BLaER1 treated with 17β-estradiol and CSF1 and Interleukin-3, amounts not matched to agents 10 nM and 100 nM (cell line): ENCODE data around the gene IPPK.

Source experiments
- H3K27ac ChIP-seq, 11 experiments: shearing (Covaris generic); formaldehyde crosslinking; 2 replicates each; pipeline ENCODE4 v1.8.1; 2022
- H3K27me3 ChIP-seq, 11 experiments: shearing (Covaris generic); formaldehyde crosslinking; 2 replicates each; pipeline ENCODE4 v1.8.1; 2022
- H3K36me3 ChIP-seq, 11 experiments: shearing (Covaris generic); formaldehyde crosslinking; 2 replicates each; pipeline ENCODE4 v1.8.1; 2022
- H3K4me1 ChIP-seq, 10 experiments: shearing (Covaris generic); formaldehyde crosslinking; 2 replicates each; pipeline ENCODE4 v1.8.1; 2022
- H3K4me2 ChIP-seq, 11 experiments: shearing (Covaris generic); formaldehyde crosslinking; 2 replicates each; pipeline ENCODE4 v1.8.1; 2022
- H3K4me3 ChIP-seq, 10 experiments: shearing (Covaris generic); formaldehyde crosslinking; 2 replicates each; pipeline ENCODE4 v1.8.1; 2022
- H3K9ac ChIP-seq, 11 experiments: shearing (Covaris generic); formaldehyde crosslinking; 2 replicates each; pipeline ENCODE4 v1.8.1; 2022
- H3K9me3 ChIP-seq, 11 experiments: shearing (Covaris generic); formaldehyde crosslinking; replicated peaks in 1 of 11; 2 replicates each; pipeline ENCODE4 v1.8.1; 2022
- H4K20me1 ChIP-seq, 11 experiments: shearing (Covaris generic); formaldehyde crosslinking; 2 replicates each; pipeline ENCODE4 v1.8.1; 2022
- Cebpa-rat ChIP-seq, 11 experiments: shearing (Covaris generic); IDR thresholded peaks; 2 replicates each; pipeline ENCODE4 v1.8.1; 2022

The IPPK gene

GRCh38 chr9:92620845-92621244 is 49.1 kb downstream of the IPPK start:
- Histone ChIP-seq H3K9ac (no peak overlapping the region), H3K36me3 (peaks cover 70 to 98% (median 84%) of the 10 kb centered on the region in 11 experiments), H3K27me3 (no peaks in the 10 kb centered on the region), H3K4me2 (no peak overlapping the region), H3K27ac (no peak overlapping the region), H3K9me3 (0 out of 22 replicates have a peak, but pooled peaks cover 0 to under 1% (median 0%) of the 10 kb centered on the region in 11 experiments), H4K20me1 (peaks cover 0 to 5% (median 0%) of the 10 kb centered on the region in 11 experiments; a peak in 1 of 22 replicates), H3K4me3 (no peak overlapping the region), H3K4me1 (peaks cover 0 to 6% (median 0%) of the 10 kb centered on the region in 10 experiments; a peak in 3 of 20 replicates)
- TF ChIP-seq Cebpa-rat (IDR thresholded peaks at IDR 0.05): no peak

- no peak for TF ChIP-seq Cebpa-rat (IDR thresholded peaks at IDR 0.05)
- H3K36me3 ChIP-seq: peaks cover 73 to 98% (median 84%) of the 10 kb centered on the region in 11 experiments
- peaks cover 0 to 5% (median 0%) of the 10 kb centered on the region in 11 experiments; a peak in 1 of 22 replicates for H4K20me1 ChIP-seq
- H3K4me1 ChIP-seq: peaks cover 0 to 8% (median 0%) of the 10 kb centered on the region in 10 experiments; a peak in 3 of 20 replicates
- no peak overlapping the region for H3K4me3 ChIP-seq
- H3K9me3 ChIP-seq: no peaks in the 10 kb centered on the region
- no peak overlapping the region for H3K9ac ChIP-seq
- no peak overlapping the region for H3K4me2 ChIP-seq
- no peak overlapping the region for H3K27ac ChIP-seq
- H3K27me3 ChIP-seq: no peaks in the 10 kb centered on the region
Observed at GRCh38 chr9:92619601-92620300, 50.2 kb downstream of the IPPK start.

GRCh38 chr9:92618633-92619225 is 51.2 kb downstream of the IPPK start:
- Histone ChIP-seq H3K36me3 (peaks cover 73 to 98% (median 83%) of the 10 kb centered on the region in 11 experiments), H4K20me1 (peaks cover 0 to 5% (median 0%) of the 10 kb centered on the region in 11 experiments; a peak in 1 of 22 replicates), H3K9me3 (no peaks in the 10 kb centered on the region), H3K4me2 (no peak overlapping the region), H3K27ac (no peak overlapping the region), H3K27me3 (no peaks in the 10 kb centered on the region), H3K4me3 (no peak overlapping the region), H3K9ac (no peak overlapping the region), H3K4me1 (peaks cover 0 to 8% (median 0%) of the 10 kb centered on the region in 10 experiments; a peak in 3 of 20 replicates)
- TF ChIP-seq Cebpa-rat (IDR thresholded peaks at IDR 0.05): no peak

GRCh38 chr9:92617951-92618510 is 51.9 kb downstream of the IPPK start:
- Histone ChIP-seq H3K4me2 (no peak overlapping the region), H3K9ac (no peak overlapping the region), H3K36me3 (peaks cover 77 to 98% (median 85%) of the 10 kb centered on the region in 11 experiments)

GRCh38 chr9:92617195-92617813 is 52.6 kb downstream of the IPPK start:
- H3K27me3 ChIP-seq: no peaks in the 10 kb centered on the region
- H3K9me3 ChIP-seq: no peaks in the 10 kb centered on the region
- H3K9ac ChIP-seq: no peak overlapping the region
- no peak overlapping the region for H3K27ac ChIP-seq
- no peak for TF ChIP-seq Cebpa-rat (IDR thresholded peaks at IDR 0.05)
- H3K4me2 ChIP-seq: no peak overlapping the region
- H3K4me3 ChIP-seq: no peak overlapping the region
- H3K4me1 ChIP-seq: peaks cover 0 to 8% (median 0%) of the 10 kb centered on the region in 10 experiments; a peak in 3 of 20 replicates
- H4K20me1 ChIP-seq: peaks cover 0 to 5% (median 0%) of the 10 kb centered on the region in 11 experiments; a peak in 1 of 22 replicates
- peaks cover 85 to 98% (median 92%) of the 10 kb centered on the region in 11 experiments for H3K36me3 ChIP-seq

More at GRCh38 chr9:92617951-92618510, 51.9 kb downstream of the IPPK start:
- H4K20me1 ChIP-seq: peaks cover 0 to 5% (median 0%) of the 10 kb centered on the region in 11 experiments; a peak in 1 of 22 replicates
- no peak overlapping the region for H3K27ac ChIP-seq
- no peaks in the 10 kb centered on the region for H3K9me3 ChIP-seq
- no peak for TF ChIP-seq Cebpa-rat (IDR thresholded peaks at IDR 0.05)
- no peaks in the 10 kb centered on the region for H3K27me3 ChIP-seq
- peaks cover 0 to 8% (median 0%) of the 10 kb centered on the region in 10 experiments; a peak in 3 of 20 replicates for H3K4me1 ChIP-seq
- H3K4me3 ChIP-seq: no peak overlapping the region

GRCh38 chr9:92616655-92617111 is 53.2 kb downstream of the IPPK start:
- Histone ChIP-seq H3K4me1 (peaks cover 0 to 8% (median 0%) of the 10 kb centered on the region in 10 experiments; a peak in 3 of 20 replicates), H3K4me3 (no peak overlapping the region), H3K27me3 (no peaks in the 10 kb centered on the region), H3K36me3 (peaks cover 91 to 98% (median 96%) of the 10 kb centered on the region in 11 experiments), H3K4me2 (no peak overlapping the region), H4K20me1 (peaks cover 0 to 5% (median 0%) of the 10 kb centered on the region in 11 experiments; a peak in 2 of 22 replicates), H3K9ac (no peak overlapping the region), H3K27ac (no peak overlapping the region), H3K9me3 (no peaks in the 10 kb centered on the region)
- no peak for TF ChIP-seq Cebpa-rat (IDR thresholded peaks at IDR 0.05)

GRCh38 chr9:92616199-92616641 is 53.7 kb downstream of the IPPK start:
- no peak overlapping the region for H3K4me3 ChIP-seq
- H3K27me3 ChIP-seq: no peaks in the 10 kb centered on the region
- H3K9me3 ChIP-seq: no peaks in the 10 kb centered on the region
- peak overlapping the region in 1 of 11 experiments; percentile 7; a peak in 1 of 22 replicates for H3K4me2 ChIP-seq
- peaks cover 94 to 98% (median 97%) of the 10 kb centered on the region in 11 experiments for H3K36me3 ChIP-seq
- peaks cover 0 to 8% (median 0%) of the 10 kb centered on the region in 10 experiments; a peak in 3 of 20 replicates for H3K4me1 ChIP-seq
- H4K20me1 ChIP-seq: peaks cover 0 to 5% (median 0%) of the 10 kb centered on the region in 11 experiments; a peak in 2 of 22 replicates
- H3K27ac ChIP-seq: no peak overlapping the region
- TF ChIP-seq Cebpa-rat (IDR thresholded peaks at IDR 0.05): no peak
- no peak overlapping the region for H3K9ac ChIP-seq

GRCh38 chr9:92615790-92616189 is 54.1 kb downstream of the IPPK start:
- Histone ChIP-seq H3K4me2 (peak overlapping the region in 1 of 11 experiments; percentile 7; a peak in 1 of 22 replicates), H3K27ac (no peak overlapping the region), H3K4me3 (no peak overlapping the region), H4K20me1 (peaks cover 0 to 5% (median 0%) of the 10 kb centered on the region in 11 experiments; a peak in 2 of 22 replicates), H3K9me3 (no peaks in the 10 kb centered on the region), H3K9ac (no peak overlapping the region), H3K36me3 (peaks cover 97 to 100% (median 100%) of the 10 kb centered on the region in 11 experiments), H3K4me1 (peaks cover 0 to 8% (median 0%) of the 10 kb centered on the region in 10 experiments; a peak in 3 of 20 replicates), H3K27me3 (no peaks in the 10 kb centered on the region)
- no peak for TF ChIP-seq Cebpa-rat (IDR thresholded peaks at IDR 0.05)
